Astrocyte (in vitro differentiated cells and primary cell): ENCODE measurements around the gene AKAP9.

Experiments used
- EZH2 ChIP-seq: IDR thresholded peaks from 2 replicates; pipeline ENCODE4 v1.6.1; 2012; ENCODE audit warnings: mild to moderate bottlenecking, low read length, inconsistent platforms; ENCODE audit not compliant: insufficient read depth
- TF ChIP-seq, protein P1 (sequence below): IDR thresholded peaks from 2 replicates; pipeline ENCODE4 v1.5.1; 2011; ENCODE audit warnings: low read depth, mild to moderate bottlenecking, inconsistent platforms, low read length, moderate library complexity; ENCODE audit not compliant: insufficient read depth

DNA sequence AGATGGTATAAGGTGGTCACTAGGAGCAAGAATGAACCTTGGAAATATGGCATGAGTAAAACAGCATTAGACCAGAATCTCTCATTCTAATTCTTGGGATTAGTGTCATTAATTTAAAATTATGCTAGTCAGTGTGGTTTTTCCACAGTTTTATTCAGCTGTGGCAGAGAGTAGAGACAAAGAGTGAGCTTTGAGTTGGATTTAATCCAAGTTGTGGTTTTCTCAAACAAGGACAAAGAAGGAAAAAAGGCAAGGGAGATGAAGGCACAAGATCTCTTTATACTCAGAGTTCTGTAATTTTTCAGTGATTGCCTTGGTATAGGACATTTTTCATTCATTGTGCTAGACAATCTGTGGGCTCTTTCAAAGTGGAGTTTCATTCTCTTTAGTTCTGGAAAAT lies 28.2 kb upstream of the AKAP9 start:
- no peak for TF ChIP-seq EZH2
- TF ChIP-seq, protein P1, sequence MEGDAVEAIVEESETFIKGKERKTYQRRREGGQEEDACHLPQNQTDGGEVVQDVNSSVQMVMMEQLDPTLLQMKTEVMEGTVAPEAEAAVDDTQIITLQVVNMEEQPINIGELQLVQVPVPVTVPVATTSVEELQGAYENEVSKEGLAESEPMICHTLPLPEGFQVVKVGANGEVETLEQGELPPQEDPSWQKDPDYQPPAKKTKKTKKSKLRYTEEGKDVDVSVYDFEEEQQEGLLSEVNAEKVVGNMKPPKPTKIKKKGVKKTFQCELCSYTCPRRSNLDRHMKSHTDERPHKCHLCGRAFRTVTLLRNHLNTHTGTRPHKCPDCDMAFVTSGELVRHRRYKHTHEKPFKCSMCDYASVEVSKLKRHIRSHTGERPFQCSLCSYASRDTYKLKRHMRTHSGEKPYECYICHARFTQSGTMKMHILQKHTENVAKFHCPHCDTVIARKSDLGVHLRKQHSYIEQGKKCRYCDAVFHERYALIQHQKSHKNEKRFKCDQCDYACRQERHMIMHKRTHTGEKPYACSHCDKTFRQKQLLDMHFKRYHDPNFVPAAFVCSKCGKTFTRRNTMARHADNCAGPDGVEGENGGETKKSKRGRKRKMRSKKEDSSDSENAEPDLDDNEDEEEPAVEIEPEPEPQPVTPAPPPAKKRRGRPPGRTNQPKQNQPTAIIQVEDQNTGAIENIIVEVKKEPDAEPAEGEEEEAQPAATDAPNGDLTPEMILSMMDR: no peak
